Effector memory CD8-positive, alpha-beta T cell (primary cell): ENCODE data around the gene FAM83B.

Experiments
- ATAC-seq: fragments of 150-1000 bp; cut with Tn5 transposase; replicated peaks from 2 replicates; pipeline ENCODE4 v1.10.0; 2021; ENCODE audit warnings: mild to moderate bottlenecking, moderate library complexity
- DNase-seq, 3 experiments: peaks; one replicate each; pipeline ENCODE4 v3.0.0; 2021
- H3K27ac Mint-ChIP-seq, 2 donors: one replicate each; pipeline ENCODE4 v1.8.0; 2022; ENCODE audit warnings: mild to moderate bottlenecking in 2 of 2, mixed read lengths in 2 of 2, moderate library complexity in 2 of 2
- H3K27me3 Mint-ChIP-seq, 2 donors: one replicate each; pipeline ENCODE4 v1.8.0; 2022; ENCODE audit warnings: mixed read lengths in 2 of 2
- H3K36me3 Mint-ChIP-seq: one replicate; pipeline ENCODE4 v1.8.0; 2022; ENCODE audit warnings: mild to moderate bottlenecking, moderate library complexity, mixed read lengths; ENCODE audit not compliant: insufficient read depth
- H3K4me1 Mint-ChIP-seq, 2 donors: one replicate each; pipeline ENCODE4 v1.8.0; 2022; ENCODE audit warnings: low read depth in 2 of 2, mixed read lengths in 2 of 2
- H3K4me3 Mint-ChIP-seq, 2 donors: one replicate each; pipeline ENCODE4 v1.8.0; 2022; ENCODE audit warnings: mild to moderate bottlenecking in 2 of 2, mixed read lengths in 2 of 2, moderate library complexity in 2 of 2
- H3K9me3 Mint-ChIP-seq, 2 donors: one replicate each; pipeline ENCODE4 v1.8.0; 2022; ENCODE audit warnings: mixed read lengths in 2 of 2

The FAM83B gene

GRCh38 chr6:54897462-54898189 is 51.1 kb downstream of the FAM83B start:
- Mint-ChIP-seq H3K4me1 (no peaks in the 10 kb centered on the region), H3K9me3 (peaks cover 0 to 2% of the 10 kb centered on the region in 2 donors), H3K36me3 (no peaks in the 10 kb centered on the region), H3K4me3 (no peak overlapping the region), H3K27ac (no peak overlapping the region), H3K27me3 (no peaks in the 10 kb centered on the region)
- DNase-seq: no peak
- ATAC-seq: no peak

- no peaks in the 10 kb centered on the region for H3K36me3 Mint-ChIP-seq
- H3K9me3 Mint-ChIP-seq: peaks cover 0 to 3% of the 10 kb centered on the region in 2 donors
- no peak for DNase-seq
- ATAC-seq: no peak
- no peaks in the 10 kb centered on the region for H3K4me1 Mint-ChIP-seq
- H3K4me3 Mint-ChIP-seq: no peak overlapping the region
- H3K27me3 Mint-ChIP-seq: no peaks in the 10 kb centered on the region
- no peak overlapping the region for H3K27ac Mint-ChIP-seq
Measured at GRCh38 chr6:54898767-54899166, 52.2 kb downstream of the FAM83B start.

GRCh38 chr6:54899442-54899841 is 52.9 kb downstream of the FAM83B start:
- Mint-ChIP-seq H3K4me3 (no peak overlapping the region), H3K36me3 (no peaks in the 10 kb centered on the region), H3K4me1 (no peaks in the 10 kb centered on the region), H3K27me3 (no peaks in the 10 kb centered on the region), H3K27ac (no peak overlapping the region), H3K9me3 (peaks cover 2 to 6% of the 10 kb centered on the region in 2 donors)
- DNase-seq: no peak
- ATAC-seq: no peak

- Mint-ChIP-seq H3K4me1 (no peaks in the 10 kb centered on the region), H3K4me3 (no peak overlapping the region), H3K27ac (no peak overlapping the region), H3K9me3 (peaks cover 7 to 10% of the 10 kb centered on the region in 2 donors), H3K27me3 (no peaks in the 10 kb centered on the region), H3K36me3 (no peaks in the 10 kb centered on the region)
- DNase-seq (no peak), ATAC-seq (no peak)
Measured at GRCh38 chr6:54899986-54900385, 53.4 kb downstream of the FAM83B start.

- ATAC-seq: no peak
Measured at GRCh38 chr6:54900666-54901065, 54.1 kb downstream of the FAM83B start.

GRCh38 chr6:54903884-54904283 is 57.3 kb downstream of the FAM83B start:
- DNase-seq: no peak
- ATAC-seq: no peak
- H3K4me3 Mint-ChIP-seq: no peak overlapping the region
- peaks cover 9 to 10% of the 10 kb centered on the region in 2 donors for H3K9me3 Mint-ChIP-seq
- no peaks in the 10 kb centered on the region for H3K27me3 Mint-ChIP-seq
- no peak overlapping the region for H3K27ac Mint-ChIP-seq
- no peaks in the 10 kb centered on the region for H3K36me3 Mint-ChIP-seq
- H3K4me1 Mint-ChIP-seq: no peaks in the 10 kb centered on the region

More at GRCh38 chr6:54900666-54901065, 54.1 kb downstream of the FAM83B start:
- peaks cover 9 to 10% of the 10 kb centered on the region in 2 donors for H3K9me3 Mint-ChIP-seq
- DNase-seq: no peak
- H3K4me1 Mint-ChIP-seq: no peaks in the 10 kb centered on the region
- no peak overlapping the region for H3K27ac Mint-ChIP-seq
- H3K27me3 Mint-ChIP-seq: no peaks in the 10 kb centered on the region
- no peak overlapping the region for H3K4me3 Mint-ChIP-seq
- no peaks in the 10 kb centered on the region for H3K36me3 Mint-ChIP-seq

- Mint-ChIP-seq H3K27ac (no peak overlapping the region), H3K4me1 (no peaks in the 10 kb centered on the region), H3K27me3 (no peaks in the 10 kb centered on the region), H3K36me3 (no peaks in the 10 kb centered on the region), H3K9me3 (peaks cover 11 to 17% of the 10 kb centered on the region in 2 donors), H3K4me3 (no peak overlapping the region)
- no peak for ATAC-seq
- DNase-seq: no peak
Measured at GRCh38 chr6:54907355-54907754, 60.8 kb downstream of the FAM83B start.

- Mint-ChIP-seq H3K27me3 (no peaks in the 10 kb centered on the region), H3K4me1 (no peaks in the 10 kb centered on the region), H3K36me3 (no peaks in the 10 kb centered on the region), H3K27ac (no peak overlapping the region), H3K4me3 (no peak overlapping the region), H3K9me3 (peaks cover 6 to 17% of the 10 kb centered on the region in 2 donors)
- DNase-seq (no peak), ATAC-seq (no peak)
Measured at GRCh38 chr6:54909184-54909583, 62.6 kb downstream of the FAM83B start.

GRCh38 chr6:54910431-54910884 is 63.9 kb downstream of the FAM83B start:
- no peaks in the 10 kb centered on the region for H3K4me1 Mint-ChIP-seq
- no peak overlapping the region for H3K27ac Mint-ChIP-seq
- ATAC-seq: no peak
- H3K27me3 Mint-ChIP-seq: no peaks in the 10 kb centered on the region
- H3K36me3 Mint-ChIP-seq: no peaks in the 10 kb centered on the region
- H3K4me3 Mint-ChIP-seq: no peak overlapping the region
- no peak for DNase-seq
- peaks cover 3 to 18% of the 10 kb centered on the region in 2 donors for H3K9me3 Mint-ChIP-seq

GRCh38 chr6:54910921-54911320 is 64.3 kb downstream of the FAM83B start:
- Mint-ChIP-seq H3K9me3 (peaks cover 4 to 21% of the 10 kb centered on the region in 2 donors), H3K27ac (no peak overlapping the region), H3K27me3 (no peaks in the 10 kb centered on the region), H3K36me3 (no peaks in the 10 kb centered on the region), H3K4me3 (no peak overlapping the region), H3K4me1 (no peaks in the 10 kb centered on the region)
- DNase-seq: no peak
- ATAC-seq: no peak

- H3K4me1 Mint-ChIP-seq: no peaks in the 10 kb centered on the region
- no peaks in the 10 kb centered on the region for H3K27me3 Mint-ChIP-seq
- H3K9me3 Mint-ChIP-seq: peaks cover 6 to 26% of the 10 kb centered on the region in 2 donors
- ATAC-seq (no peak), DNase-seq (no peak)
- no peaks in the 10 kb centered on the region for H3K36me3 Mint-ChIP-seq
- no peak overlapping the region for H3K4me3 Mint-ChIP-seq
- H3K27ac Mint-ChIP-seq: no peak overlapping the region
Measured at GRCh38 chr6:54913211-54913610, 66.6 kb downstream of the FAM83B start.

GRCh38 chr6:54916858-54917257 is 70.3 kb downstream of the FAM83B start:
- H3K4me3 Mint-ChIP-seq: no peak overlapping the region
- no peak for DNase-seq
- ATAC-seq: no peak

GRCh38 chr6:54920628-54921027 is 74.1 kb downstream of the FAM83B start:
- H3K4me3 Mint-ChIP-seq: no peak overlapping the region
- H3K9me3 Mint-ChIP-seq: peaks cover 7% of the 10 kb centered on the region in 2 donors
- DNase-seq (no peak), ATAC-seq (no peak)
- no peak overlapping the region for H3K27ac Mint-ChIP-seq
- H3K27me3 Mint-ChIP-seq: no peaks in the 10 kb centered on the region
- H3K4me1 Mint-ChIP-seq: no peaks in the 10 kb centered on the region
- H3K36me3 Mint-ChIP-seq: no peaks in the 10 kb centered on the region

More at GRCh38 chr6:54916858-54917257, 70.3 kb downstream of the FAM83B start:
- H3K27ac Mint-ChIP-seq: no peak overlapping the region
- H3K9me3 Mint-ChIP-seq: peaks cover 5 to 17% of the 10 kb centered on the region in 2 donors
- H3K4me1 Mint-ChIP-seq: no peaks in the 10 kb centered on the region
- no peaks in the 10 kb centered on the region for H3K27me3 Mint-ChIP-seq
- H3K36me3 Mint-ChIP-seq: no peaks in the 10 kb centered on the region

- ATAC-seq: no peak
- H3K9me3 Mint-ChIP-seq: peaks cover 0 to 4% of the 10 kb centered on the region in 2 donors
- no peaks in the 10 kb centered on the region for H3K27me3 Mint-ChIP-seq
- no peak overlapping the region for H3K4me3 Mint-ChIP-seq
- no peaks in the 10 kb centered on the region for H3K36me3 Mint-ChIP-seq
- no peaks in the 10 kb centered on the region for H3K4me1 Mint-ChIP-seq
- no peak for DNase-seq
- no peak overlapping the region for H3K27ac Mint-ChIP-seq
Measured at GRCh38 chr6:54921891-54922290, 75.3 kb downstream of the FAM83B start.
